ENCODE data around the gene CNGB1. TPM values are rescaled to one million over a fixed set of nuclear protein-coding genes. Genes with fewer than 3 reads are reported as not detected.

Gene CNGB1
- total RNA-seq: under 0.01 and 0.26 TPM in 2 replicates

DNA sequence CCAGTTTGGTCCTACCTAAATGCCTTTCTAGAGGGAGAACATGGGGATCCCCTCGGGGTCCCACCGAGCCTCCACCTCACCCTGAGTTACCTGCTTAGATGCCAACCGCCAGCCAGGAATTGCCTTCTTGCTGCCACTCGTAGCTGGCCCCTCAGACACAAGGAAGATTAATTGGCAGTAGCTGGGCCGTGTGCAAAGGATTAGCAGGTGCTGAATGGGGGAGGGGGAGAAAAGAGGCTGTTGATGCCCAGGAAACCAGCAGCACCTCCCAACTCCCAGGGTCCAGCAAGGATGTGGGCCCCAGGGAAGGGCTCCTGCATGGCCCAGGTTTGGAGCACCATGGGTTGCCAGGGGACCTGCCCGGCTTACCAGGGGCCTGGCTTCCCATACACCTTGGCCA, at the start of gene CNGB1:
Gene CNGB1 (minus strand): TSS at position 159 of the 400 bp plus-strand sequence. CDS start 3,842 bp downstream, outside the sequence.
- Histone ChIP-seq H3K4me3 (ENCODE audit: low read depth, low read length) (no peak within 1 kb of the TSS), H3K36me3 (ENCODE audit: control insufficient read depth, insufficient read depth, low read length) (no peaks in the 10 kb centered on the region), H3K27me3 (ENCODE audit: control insufficient read depth, insufficient read depth, low read length) (no peaks in the 10 kb centered on the region)
- TF ChIP-seq, protein P1, sequence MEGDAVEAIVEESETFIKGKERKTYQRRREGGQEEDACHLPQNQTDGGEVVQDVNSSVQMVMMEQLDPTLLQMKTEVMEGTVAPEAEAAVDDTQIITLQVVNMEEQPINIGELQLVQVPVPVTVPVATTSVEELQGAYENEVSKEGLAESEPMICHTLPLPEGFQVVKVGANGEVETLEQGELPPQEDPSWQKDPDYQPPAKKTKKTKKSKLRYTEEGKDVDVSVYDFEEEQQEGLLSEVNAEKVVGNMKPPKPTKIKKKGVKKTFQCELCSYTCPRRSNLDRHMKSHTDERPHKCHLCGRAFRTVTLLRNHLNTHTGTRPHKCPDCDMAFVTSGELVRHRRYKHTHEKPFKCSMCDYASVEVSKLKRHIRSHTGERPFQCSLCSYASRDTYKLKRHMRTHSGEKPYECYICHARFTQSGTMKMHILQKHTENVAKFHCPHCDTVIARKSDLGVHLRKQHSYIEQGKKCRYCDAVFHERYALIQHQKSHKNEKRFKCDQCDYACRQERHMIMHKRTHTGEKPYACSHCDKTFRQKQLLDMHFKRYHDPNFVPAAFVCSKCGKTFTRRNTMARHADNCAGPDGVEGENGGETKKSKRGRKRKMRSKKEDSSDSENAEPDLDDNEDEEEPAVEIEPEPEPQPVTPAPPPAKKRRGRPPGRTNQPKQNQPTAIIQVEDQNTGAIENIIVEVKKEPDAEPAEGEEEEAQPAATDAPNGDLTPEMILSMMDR (IDR thresholded peaks at IDR 0.05; ENCODE audit: insufficient read depth, low read length, severe bottlenecking): no peak
- no peak for FAIRE-seq
- DNase-seq (ENCODE audit: low read depth): no peak

DNA sequence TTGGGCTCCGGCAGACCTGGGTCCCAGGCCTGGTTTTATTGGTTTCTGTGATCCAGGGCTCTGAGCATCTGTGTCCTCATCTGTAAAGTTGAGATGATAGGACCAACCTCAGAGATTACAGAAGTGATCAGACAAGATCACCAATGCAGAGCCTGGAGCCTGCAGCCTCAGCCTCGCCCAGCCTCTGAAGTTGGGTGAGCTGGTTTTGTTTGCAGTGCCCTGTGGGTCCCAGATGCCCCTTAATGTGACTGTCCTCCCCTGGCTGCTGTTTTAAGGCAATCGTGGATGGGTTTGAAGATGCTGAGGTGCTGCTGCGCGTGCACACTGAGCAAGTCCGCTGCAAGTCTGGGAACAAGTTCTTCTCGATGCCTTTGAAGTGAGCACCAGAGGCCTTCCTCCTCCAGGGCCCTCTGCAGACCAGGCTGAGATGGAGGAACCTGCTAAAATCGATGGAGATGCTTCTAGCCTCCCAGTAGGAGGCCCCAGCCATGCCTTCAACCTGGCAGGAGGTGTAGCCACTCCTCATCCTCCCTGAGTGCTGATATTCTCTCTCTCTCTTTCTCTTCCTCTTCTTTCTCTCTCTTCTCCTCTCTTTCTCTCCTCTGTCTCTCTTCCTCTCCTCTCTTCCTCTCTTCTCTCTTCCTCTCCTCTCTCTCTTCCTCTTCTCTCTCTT, 49.1 kb upstream of the CNGB1 start:
- H3K27me3 ChIP-seq (ENCODE audit: control insufficient read depth, insufficient read depth, low read length): no peaks in the 10 kb centered on the region
- FAIRE-seq: no peak
- TF ChIP-seq, protein P1 (IDR thresholded peaks at IDR 0.05; ENCODE audit: insufficient read depth, low read length, severe bottlenecking): no peak
- peaks cover 6% of the 10 kb centered on the region for H3K36me3 ChIP-seq (ENCODE audit: control insufficient read depth, insufficient read depth, low read length)
- no peak for DNase-seq (ENCODE audit: low read depth)
- no peak overlapping the region for H3K4me3 ChIP-seq (ENCODE audit: low read depth, low read length)

DNA sequence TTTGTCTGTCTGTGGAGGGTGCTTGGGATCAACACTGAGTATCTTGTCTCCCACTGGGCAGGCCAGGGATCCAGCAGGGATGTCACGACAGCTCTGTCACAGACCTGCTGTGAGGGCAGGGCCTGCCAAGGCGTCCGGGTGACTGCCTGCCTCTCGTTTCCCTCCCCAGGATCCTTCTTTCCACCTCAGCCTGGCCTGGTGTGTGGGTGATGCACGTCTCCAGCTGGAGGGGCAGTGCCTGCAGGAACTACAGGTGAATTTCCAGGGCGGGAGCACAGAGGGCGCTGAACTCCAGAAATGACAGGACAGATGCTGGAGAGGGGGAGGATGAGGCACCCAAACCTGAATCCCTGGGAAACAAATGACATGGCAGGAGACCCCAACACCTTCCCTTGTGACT, 47.9 kb upstream of the CNGB1 start:
- TF ChIP-seq, protein P1 (IDR thresholded peaks at IDR 0.05; ENCODE audit: insufficient read depth, low read length, severe bottlenecking): no peak
- H3K27me3 ChIP-seq (ENCODE audit: control insufficient read depth, insufficient read depth, low read length): no peaks in the 10 kb centered on the region
- DNase-seq (ENCODE audit: low read depth) (no peak), FAIRE-seq (no peak)
- peaks cover 6% of the 10 kb centered on the region for H3K36me3 ChIP-seq (ENCODE audit: control insufficient read depth, insufficient read depth, low read length)
- H3K4me3 ChIP-seq (ENCODE audit: low read depth, low read length): no peak overlapping the region

DNA sequence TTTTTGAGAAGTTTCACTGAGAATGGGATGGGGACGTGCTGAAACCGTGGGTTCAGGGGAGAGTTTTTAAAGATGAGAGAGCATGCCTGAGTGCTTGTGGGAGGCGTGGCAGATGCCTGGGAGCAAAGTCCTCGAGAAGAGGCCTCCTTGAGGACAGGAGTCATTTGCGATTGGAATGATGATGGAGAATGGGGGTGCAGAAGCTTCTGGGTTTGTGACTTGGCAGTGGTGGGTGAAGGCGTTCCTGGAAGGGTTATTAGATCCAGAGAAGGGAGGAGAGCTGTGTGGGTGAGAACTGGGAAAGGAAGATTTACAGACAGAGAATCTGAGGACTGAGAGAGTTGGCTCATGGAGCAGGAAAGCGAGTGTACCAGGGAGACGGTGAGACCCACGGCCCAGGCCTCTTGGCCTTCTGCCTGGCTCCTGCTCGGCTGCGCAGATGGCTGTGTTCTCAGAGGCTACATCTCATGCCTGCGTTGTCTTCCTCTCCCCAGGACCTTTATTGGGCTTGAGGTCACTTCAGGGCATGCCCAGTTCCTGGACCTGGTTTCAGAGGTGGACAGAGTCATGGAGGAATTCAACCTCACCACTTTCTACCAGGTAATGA, 46.0 kb upstream of the CNGB1 start:
- FAIRE-seq: no peak
- peaks cover 16% of the 10 kb centered on the region for H3K36me3 ChIP-seq (ENCODE audit: control insufficient read depth, insufficient read depth, low read length)
- TF ChIP-seq, protein P1 (IDR thresholded peaks at IDR 0.05; ENCODE audit: insufficient read depth, low read length, severe bottlenecking): no peak
- no peak overlapping the region for H3K4me3 ChIP-seq (ENCODE audit: low read depth, low read length)
- DNase-seq (ENCODE audit: low read depth): no peak
- H3K27me3 ChIP-seq (ENCODE audit: control insufficient read depth, insufficient read depth, low read length): no peaks in the 10 kb centered on the region

DNA sequence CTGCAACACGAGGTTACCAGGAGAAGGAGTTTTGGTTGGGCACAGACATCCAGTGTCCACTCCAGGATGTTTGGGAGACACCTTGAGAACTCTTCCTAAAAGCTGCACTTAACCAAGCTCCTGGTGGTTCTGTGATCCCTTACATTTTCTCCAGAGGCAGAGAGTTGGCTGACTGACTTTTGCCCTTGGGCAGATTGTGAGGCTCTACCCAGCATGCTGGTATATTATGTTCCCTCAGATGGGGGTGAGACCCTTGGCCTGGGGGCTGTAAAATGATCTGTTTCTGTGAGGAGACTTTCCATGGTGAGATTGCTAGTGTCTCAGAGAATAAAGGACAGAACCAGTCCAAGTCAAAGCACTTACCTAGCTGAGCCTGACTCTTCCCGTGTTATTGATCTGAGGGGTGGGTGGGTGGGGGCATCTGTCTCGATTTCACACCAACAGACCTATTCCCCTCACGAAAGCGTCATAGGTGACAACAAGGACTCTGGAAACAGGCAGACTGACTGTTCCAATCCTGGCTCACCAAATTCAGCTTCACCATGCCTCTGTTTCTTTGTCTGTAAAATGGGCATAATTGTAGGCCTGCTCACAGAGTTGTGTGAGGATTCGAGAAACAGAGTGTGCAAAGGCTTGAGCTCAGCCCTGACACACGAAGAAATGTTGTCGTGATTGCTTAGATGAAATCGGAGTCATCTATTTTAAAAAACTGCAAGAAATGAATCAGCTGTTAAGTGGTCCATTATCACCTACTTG, 42.5 kb upstream of the CNGB1 start:
- TF ChIP-seq, protein P1 (IDR thresholded peaks at IDR 0.05; ENCODE audit: insufficient read depth, low read length, severe bottlenecking): no peak
- no peaks in the 10 kb centered on the region for H3K27me3 ChIP-seq (ENCODE audit: control insufficient read depth, insufficient read depth, low read length)
- no peak for FAIRE-seq
- peaks cover 22% of the 10 kb centered on the region for H3K36me3 ChIP-seq (ENCODE audit: control insufficient read depth, insufficient read depth, low read length)
- no peak for DNase-seq (ENCODE audit: low read depth)
- no peak overlapping the region for H3K4me3 ChIP-seq (ENCODE audit: low read depth, low read length)

All from bronchial epithelial cell (primary cell).